HG03045 (cell line): ENCODE data around the gene LRG1.

ENCODE experiments used
- ATAC-seq: cut with Tn5 transposase; IDR thresholded peaks from one replicate; pipeline ENCODE4 v1.9.1; 2021; ENCODE audit warnings: mild to moderate bottlenecking, moderate library complexity; ENCODE audit not compliant: unreplicated experiment

LRG1 gene

DNA sequence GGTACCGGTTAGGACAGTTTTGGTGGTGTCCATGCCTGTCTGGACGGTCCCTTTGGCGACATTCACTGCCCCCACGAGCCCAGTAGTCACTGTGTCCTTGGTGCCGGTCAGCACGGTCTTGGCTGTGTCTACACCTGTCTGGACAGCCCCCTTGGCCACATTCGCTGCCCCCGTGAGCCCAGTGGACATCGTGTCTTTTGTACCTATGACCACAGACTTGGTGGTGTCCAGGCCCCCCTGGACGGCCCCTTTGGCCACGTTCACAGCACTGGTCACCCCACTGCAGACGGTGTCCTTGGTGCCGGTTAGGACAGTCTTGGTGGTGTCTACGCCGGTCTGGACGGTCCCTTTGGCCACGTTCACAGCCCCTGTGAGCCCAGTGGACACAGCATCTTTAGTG lies 27.8 kb downstream of the LRG1 start:
- no peak for ATAC-seq

DNA sequence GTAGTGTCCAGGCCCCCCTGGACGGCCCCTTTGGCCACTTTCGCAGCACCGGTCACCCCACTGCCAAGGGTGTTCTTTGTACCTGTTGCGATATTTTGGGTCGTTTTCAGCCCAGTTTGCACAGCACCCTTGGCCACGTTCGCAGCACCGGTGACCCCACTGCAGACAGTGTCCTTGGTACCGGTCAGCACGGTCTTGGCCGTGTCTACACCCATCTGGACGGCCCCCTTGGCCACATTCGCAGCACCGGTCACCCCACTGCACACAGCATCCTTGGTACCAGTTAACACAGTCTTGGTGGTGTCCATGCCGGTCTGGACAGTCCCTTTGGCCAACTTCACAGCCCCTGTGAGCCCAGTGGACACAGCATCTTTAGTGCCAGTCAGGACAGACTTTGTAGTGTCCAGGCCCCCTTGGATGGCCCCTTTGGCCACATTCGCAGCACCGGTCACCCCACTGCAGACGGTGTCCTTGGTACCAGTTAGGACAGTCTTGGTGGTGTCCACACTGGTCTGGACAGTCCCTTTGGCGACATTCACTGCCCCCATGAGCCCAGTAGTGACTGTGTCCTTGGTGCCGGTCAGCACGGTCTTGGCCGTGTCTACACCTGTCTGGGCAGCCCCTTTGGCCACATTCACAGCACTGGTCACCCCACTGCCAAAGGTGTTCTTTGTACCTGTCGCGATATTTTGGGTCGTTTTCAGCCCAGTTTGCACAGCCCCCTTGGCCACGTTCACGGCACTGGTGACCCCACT lies 28.4 kb downstream of the LRG1 start:
- no peak for ATAC-seq

DNA sequence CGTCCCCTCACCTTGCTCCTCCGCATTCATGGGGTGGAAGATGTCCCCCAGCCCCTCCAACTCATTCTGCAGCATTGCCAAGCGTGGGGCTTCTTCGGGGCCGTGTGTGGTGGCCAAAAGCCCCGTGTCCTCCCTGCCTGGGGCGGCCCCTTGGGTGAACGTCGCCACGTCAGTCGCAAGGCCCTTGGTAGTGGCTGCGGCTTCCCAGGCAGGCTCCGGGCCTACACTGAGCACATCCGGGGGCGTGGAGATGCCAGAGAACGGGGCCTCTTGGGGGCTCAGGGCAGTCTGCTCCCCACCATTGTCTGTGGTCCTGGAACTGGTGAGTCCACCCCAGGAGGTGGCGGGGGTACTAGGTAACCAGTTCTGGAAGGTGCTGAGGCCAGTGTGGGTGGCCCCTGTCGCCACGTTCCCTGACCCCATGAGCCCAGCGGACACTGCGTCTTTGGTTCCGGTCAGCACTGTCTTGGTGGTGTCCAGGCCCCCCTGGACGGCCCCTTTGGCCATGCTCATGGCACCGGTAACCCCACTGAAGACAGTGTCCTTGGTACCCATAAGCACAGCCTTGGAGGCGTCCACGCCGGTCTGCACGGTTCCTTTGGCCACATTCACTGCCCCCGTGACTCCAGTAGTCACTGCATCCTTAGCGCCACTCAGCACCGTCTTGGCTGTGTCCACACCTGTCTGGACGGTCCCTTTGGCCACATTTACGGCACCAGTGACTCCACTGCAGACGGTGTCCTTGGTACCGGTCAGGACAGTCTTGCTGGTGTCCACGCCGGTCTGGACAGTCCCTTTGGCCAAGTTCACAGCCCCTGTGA lies 29.2 kb downstream of the LRG1 start:
- no peak for ATAC-seq

GRCh38 chr19:4508698-4509097 lies 31.1 kb downstream of the LRG1 start:
- no peak for ATAC-seq

- no peak for ATAC-seq
These were observed 32.0 kb downstream of the LRG1 start for GRCh38 chr19:4507804-4508203.

DNA sequence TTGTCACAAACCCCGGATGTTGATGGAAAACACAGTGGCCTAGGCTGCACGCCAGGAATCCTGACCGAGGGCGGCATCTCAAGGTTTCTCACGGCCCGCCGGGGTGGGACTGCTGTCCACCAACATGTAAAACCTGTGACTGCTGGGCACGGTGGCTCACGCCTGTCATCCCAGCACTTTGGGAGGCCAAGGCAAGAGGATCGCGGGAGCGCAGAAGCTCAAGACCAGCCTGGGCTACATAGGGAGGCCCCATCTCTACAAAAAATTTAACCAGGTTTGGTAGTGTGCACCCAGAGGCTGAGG lies 32.7 kb downstream of the LRG1 start:
- no peak for ATAC-seq

DNA sequence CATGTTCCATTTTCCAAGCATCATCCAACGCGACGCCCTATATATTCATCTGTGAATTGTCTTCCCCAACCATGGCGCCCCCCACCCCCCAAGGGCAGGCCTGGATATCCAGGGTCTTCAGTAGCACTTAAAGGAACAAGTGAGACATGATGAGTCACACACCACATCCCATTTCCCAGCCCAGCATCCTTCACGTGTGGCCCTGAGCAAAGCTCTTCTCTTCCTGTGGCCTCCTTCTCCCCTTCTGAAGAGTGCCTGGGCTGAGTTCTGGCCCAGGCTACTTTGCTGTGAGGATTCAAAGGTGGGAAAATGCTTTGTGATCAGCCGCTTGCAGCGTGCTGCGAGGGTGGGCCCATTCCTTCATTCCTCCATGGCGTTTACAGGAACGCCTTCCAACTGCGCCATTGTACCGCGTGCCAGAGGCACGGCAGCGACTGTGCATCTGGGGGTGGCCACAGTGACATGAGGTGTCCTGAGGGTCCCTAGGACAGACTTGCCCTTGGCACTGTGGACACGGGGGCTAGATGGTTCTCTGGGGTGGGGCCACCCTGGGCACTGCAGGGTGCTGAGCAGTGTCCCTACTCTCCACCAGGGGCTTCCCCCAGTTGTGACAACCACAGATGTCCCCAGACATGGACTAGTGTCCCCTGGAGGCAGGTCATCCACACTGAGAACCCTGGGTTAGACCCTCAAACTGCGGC lies 33.2 kb downstream of the LRG1 start:
- no peak for ATAC-seq

DNA sequence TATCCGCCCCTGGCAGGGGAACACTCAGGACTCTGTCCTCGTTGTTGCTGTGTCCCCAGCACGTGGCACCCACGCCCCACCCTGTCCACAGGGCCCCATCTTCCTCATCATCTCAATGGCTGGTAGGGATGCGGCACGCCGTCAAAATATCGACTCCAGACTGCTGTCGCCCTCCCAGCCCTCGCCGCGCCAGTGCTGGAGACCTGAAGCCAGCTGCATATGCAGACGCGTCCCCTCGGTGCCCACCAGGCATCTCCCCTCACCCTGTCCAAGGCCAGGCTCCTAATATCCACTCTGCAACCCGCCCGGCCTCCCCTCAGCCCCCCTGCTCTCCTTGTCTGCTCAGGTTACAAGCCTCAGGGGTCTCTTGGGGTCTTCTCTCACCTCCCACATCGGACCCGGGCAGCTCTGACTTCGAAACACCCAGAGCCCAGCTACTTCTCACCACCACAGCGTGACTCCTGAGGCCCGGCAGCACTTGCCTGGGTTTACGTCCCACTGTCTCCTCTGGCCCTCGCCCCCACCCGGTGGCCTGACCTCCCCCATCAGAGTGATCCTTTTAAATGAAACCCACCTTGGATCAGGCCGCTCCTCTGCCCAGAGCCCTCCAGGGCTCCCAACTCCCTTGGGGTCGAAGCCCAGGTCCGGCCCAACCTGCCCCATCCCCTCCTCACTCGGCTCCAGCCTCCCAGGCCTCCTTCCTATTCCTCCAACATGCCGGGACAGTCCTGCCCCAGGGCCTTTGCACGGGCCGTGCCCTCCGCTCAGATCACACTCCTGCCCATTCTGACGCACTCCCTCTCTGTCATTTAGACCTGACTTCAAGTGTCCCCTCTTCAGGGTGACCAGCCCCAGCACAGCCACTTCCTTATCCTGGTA lies 34.0 kb downstream of the LRG1 start:
- no peak for ATAC-seq

GRCh38 chr19:4504891-4505569 lies 34.8 kb downstream of the LRG1 start:
- ATAC-seq: no peak

DNA sequence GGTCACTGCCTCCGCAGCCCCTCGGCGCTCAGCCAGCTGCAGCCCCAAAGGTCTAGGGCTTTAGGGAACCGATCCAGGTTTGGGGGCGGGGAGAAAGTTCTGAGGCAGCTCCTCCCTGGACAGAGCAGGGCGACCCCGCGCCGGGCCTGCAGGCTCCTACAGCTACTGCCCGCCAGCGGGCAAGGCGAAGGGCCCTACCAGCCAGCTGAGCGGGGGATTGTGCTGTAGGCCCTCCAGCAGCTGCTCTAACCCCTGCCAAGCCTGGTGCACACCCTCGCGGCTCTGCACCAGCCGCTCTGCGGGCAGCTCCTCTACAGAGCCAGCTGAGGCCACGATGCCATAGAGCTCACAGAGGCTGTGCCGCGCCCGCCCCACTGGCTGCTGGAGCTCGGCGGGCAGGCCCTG lies 35.5 kb downstream of the LRG1 start:
- no peak for ATAC-seq

GRCh38 chr19:4503825-4504170 lies 36.0 kb downstream of the LRG1 start:
- no peak for ATAC-seq

DNA sequence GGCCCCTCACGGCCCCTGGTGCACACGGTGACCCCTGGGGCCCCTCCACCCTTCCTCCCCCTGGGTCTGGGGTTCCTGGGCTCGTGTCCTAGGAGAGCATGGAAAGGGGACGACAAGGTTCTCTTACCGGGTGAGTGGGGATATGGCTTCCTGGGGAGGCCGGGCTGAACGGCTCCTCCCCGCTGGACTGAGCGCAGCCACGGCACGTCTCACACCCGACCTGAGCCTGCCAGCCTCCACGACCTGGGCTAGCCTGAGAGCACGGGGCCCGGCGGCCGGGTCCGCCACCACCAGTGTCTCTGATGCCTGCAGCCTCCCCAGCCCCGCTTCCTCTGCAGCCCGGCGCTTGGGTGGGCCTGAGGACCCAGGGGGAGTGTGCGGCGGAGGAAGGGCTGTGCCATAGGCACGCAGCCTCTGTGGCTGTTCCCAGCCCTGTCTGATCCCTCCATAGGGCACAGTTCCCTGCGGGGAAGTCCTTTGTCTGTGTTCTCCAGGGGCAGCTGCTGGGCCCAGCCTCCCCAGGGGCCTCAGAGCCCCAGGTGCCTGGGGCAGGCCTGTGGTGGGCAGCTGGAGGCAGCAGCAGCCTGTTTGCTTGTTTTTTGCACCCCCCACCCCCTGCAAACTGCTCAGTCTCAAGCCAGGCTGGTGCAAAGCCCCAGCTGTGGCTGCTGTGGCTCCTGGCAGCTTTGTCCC lies 36.6 kb downstream of the LRG1 start:
- no peak for ATAC-seq

DNA sequence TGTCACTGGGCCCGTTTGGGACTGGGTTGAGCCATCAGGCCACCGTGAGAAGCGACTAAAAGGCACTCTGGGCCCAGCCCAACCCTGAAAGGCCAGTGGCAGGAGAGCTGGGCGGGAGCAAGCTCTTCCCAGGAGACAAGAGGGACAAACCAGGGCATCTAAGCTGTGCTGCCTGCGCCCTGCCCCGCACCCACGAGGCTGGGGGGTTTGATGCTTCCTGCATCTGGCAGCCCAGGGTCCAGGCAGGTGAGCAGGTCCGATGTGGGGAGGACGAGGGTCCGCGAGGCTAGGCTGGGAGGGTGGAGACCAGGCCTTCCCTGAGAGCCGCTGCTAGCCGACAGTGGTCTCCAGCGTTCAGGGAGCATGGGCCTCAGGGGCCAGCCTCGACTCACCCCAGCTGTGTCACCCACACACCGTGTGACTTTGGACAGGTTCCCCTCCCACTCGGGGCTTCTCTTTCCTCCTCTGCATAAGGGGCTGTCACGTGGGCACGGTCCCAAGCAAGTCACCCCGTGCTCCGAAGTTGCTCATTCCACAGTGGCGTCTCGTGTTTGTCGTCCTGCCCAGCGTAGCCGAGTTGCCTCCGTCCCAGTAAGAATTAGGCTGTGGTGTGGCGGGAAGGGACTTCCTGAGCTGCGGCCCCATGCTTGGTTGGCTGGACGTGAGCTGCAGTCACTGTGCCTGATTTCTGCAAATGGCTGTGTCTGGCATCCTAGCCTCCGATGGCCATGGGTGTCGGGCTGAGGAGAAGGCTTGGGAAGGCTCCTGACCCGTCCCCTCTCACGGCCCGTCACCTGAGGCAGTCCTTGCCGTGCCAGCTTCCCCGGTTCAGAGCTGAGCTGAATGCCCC lies 37.3 kb downstream of the LRG1 start:
- ATAC-seq: no peak

- ATAC-seq: no peak
These were observed 38.1 kb downstream of the LRG1 start for GRCh38 chr19:4501691-4502090.

- no peak for ATAC-seq
These were observed 38.8 kb downstream of the LRG1 start for GRCh38 chr19:4500841-4501591.

- ATAC-seq: no peak
These were observed 40.0 kb downstream of the LRG1 start for GRCh38 chr19:4499855-4500254.

DNA sequence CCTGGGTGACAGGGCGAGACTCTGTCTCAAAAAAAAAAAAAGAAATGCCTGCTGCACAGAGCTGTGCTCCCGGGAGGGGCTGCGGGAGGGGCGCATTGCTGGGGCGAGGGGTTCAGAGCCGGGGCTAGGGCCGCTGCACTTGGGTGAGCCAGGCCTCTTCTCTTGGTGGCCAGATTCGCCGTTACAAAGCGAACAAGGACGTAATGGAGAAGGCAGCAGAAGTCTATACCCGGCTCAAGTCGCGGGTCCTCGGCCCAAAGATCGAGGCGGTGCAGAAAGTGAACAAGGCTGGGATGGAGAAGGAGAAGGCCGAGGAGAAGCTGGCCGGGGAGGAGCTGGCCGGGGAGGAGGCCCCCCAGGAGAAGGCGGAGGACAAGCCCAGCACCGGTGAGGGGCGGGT lies 40.5 kb downstream of the LRG1 start:
- no peak for ATAC-seq

- ATAC-seq: no peak
These were observed 41.1 kb downstream of the LRG1 start for GRCh38 chr19:4498694-4499093.
